Chondrocyte (in vitro differentiated cells): ENCODE results near the gene AFDN. TPM values are rescaled to one million over a fixed set of nuclear protein-coding genes. Genes with fewer than 3 reads are reported as not detected.

ENCODE experiments used
- DNase-seq: peaks from one replicate; pipeline ENCODE4 v3.0.0; 2021; ENCODE audit warnings: mixed read lengths, low spot score
- H3K27ac Mint-ChIP-seq: one replicate; pipeline ENCODE4 v1.8.0; 2021; ENCODE audit warnings: mild to moderate bottlenecking, moderate library complexity, mixed read lengths; ENCODE audit not compliant: unreplicated experiment
- H3K27me3 Mint-ChIP-seq: 2 replicates; pipeline ENCODE4 v1.8.0; 2021; ENCODE audit warnings: low read depth, mixed read lengths
- H3K36me3 Mint-ChIP-seq: 2 replicates; pipeline ENCODE4 v1.8.0; 2021; ENCODE audit warnings: low read depth, mixed read lengths
- H3K4me1 Mint-ChIP-seq: 2 replicates; pipeline ENCODE4 v1.8.0; 2021; ENCODE audit warnings: low read depth, mild to moderate bottlenecking, mixed read lengths
- H3K4me3 Mint-ChIP-seq: one replicate; pipeline ENCODE4 v1.8.0; 2021; ENCODE audit warnings: mild to moderate bottlenecking, moderate library complexity, mixed read lengths; ENCODE audit not compliant: unreplicated experiment
- H3K9me3 Mint-ChIP-seq: 2 replicates; pipeline ENCODE4 v1.8.0; 2021; ENCODE audit warnings: low read depth, mixed read lengths
- total RNA-seq: library from RNA; stranded (reverse); gene quantifications from 3 replicates; pipeline ENCODE4 v1.2.1, GENCODE V29; 2021
- TF ChIP-seq, protein P1 (sequence below): fragments of 200-600 bp; sonication (generic); IDR thresholded peaks from 2 replicates; pipeline ENCODE4 v1.5.0; 2021; ENCODE audit warnings: antibody characterized with exemption, mild to moderate bottlenecking, moderate library complexity

Gene AFDN
- total RNA-seq, 1 donor from 2014 or later: 45.8 TPM

DNA sequence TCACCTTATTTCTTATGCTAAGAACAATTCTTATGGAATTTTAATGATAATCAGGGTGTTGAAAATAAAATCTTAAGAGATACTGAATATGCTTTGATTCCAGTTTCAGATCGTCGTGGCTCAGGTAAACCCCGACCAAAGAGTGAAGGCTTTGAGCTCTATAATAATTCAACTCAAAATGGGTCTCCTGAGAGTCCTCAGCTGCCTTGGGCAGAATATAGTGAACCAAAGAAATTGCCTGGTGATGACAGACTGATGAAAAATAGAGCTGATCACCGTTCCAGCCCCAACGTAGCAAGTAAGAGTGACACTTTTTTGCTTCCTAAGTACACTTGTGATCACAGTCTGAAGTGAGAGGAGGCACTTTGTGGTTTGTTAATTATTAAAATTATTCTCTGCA is 119.9 kb downstream of the AFDN start:
- Mint-ChIP-seq H3K4me3 (no peak overlapping the region), H3K36me3 (peaks cover 28% of the 10 kb centered on the region), H3K27ac (no peak overlapping the region), H3K9me3 (no peaks in the 10 kb centered on the region), H3K4me1 (peaks cover 21% of the 10 kb centered on the region), H3K27me3 (no peaks in the 10 kb centered on the region)
- DNase-seq: no peak
- TF ChIP-seq, protein P1, sequence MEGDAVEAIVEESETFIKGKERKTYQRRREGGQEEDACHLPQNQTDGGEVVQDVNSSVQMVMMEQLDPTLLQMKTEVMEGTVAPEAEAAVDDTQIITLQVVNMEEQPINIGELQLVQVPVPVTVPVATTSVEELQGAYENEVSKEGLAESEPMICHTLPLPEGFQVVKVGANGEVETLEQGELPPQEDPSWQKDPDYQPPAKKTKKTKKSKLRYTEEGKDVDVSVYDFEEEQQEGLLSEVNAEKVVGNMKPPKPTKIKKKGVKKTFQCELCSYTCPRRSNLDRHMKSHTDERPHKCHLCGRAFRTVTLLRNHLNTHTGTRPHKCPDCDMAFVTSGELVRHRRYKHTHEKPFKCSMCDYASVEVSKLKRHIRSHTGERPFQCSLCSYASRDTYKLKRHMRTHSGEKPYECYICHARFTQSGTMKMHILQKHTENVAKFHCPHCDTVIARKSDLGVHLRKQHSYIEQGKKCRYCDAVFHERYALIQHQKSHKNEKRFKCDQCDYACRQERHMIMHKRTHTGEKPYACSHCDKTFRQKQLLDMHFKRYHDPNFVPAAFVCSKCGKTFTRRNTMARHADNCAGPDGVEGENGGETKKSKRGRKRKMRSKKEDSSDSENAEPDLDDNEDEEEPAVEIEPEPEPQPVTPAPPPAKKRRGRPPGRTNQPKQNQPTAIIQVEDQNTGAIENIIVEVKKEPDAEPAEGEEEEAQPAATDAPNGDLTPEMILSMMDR: no peak

GRCh38 chr6:167947716-167948115 is 121.0 kb downstream of the AFDN start:
- TF ChIP-seq, protein P1: no peak
- no peaks in the 10 kb centered on the region for H3K9me3 Mint-ChIP-seq
- H3K36me3 Mint-ChIP-seq: peaks cover 37% of the 10 kb centered on the region
- no peak overlapping the region for H3K27ac Mint-ChIP-seq
- H3K4me3 Mint-ChIP-seq: no peak overlapping the region
- H3K4me1 Mint-ChIP-seq: peaks cover 24% of the 10 kb centered on the region
- H3K27me3 Mint-ChIP-seq: no peaks in the 10 kb centered on the region
- DNase-seq: no peak

- Mint-ChIP-seq H3K9me3 (no peaks in the 10 kb centered on the region), H3K36me3 (peaks cover 33% of the 10 kb centered on the region), H3K27me3 (no peaks in the 10 kb centered on the region), H3K4me3 (no peak overlapping the region), H3K27ac (peak overlapping the region; percentile 83), H3K4me1 (peaks cover 24% of the 10 kb centered on the region)
- TF ChIP-seq, protein P1: no peak
- DNase-seq: no peak
Observed at GRCh38 chr6:167948716-167949115, 122.0 kb downstream of the AFDN start.

- H3K4me3 Mint-ChIP-seq: no peak overlapping the region
- H3K27ac Mint-ChIP-seq: peak overlapping the region; percentile 83
- H3K4me1 Mint-ChIP-seq: peaks cover 24% of the 10 kb centered on the region
- TF ChIP-seq, protein P1: no peak
- H3K36me3 Mint-ChIP-seq: peaks cover 33% of the 10 kb centered on the region
- no peak for DNase-seq
- no peaks in the 10 kb centered on the region for H3K27me3 Mint-ChIP-seq
- no peaks in the 10 kb centered on the region for H3K9me3 Mint-ChIP-seq
Observed at GRCh38 chr6:167949121-167949684, 122.5 kb downstream of the AFDN start.

DNA sequence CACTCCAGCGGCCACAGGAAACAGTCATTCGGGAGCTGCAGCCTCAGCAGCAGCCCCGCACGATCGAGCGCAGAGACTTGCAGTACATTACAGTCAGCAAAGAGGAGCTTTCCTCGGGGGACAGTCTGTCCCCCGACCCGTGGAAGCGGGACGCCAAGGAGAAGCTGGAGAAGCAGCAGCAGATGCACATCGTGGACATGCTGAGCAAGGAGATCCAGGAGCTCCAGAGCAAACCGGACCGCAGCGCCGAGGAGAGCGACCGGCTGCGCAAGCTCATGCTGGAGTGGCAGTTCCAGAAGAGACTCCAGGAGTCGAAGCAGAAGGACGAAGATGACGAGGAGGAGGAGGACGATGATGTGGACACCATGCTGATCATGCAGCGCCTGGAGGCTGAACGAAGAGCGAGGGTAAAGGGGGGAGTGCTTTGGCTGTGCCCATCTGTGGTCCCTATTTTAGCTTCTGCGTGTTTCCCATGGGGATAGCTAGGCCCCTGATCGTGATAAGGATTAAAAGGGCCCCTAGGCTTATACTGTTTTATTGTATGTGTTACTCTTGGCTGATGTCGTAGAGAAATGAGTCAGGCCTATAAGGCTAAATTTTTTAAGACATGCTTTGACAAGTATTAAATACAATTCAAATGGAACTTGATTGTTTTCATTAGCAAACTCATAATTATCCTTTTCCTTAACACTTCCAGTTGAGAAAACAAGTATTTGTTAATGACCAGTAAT is 125.2 kb downstream of the AFDN start:
- H3K9me3 Mint-ChIP-seq: no peaks in the 10 kb centered on the region

More for the DNA sequence above, 125.2 kb downstream of the AFDN start:
- no peaks in the 10 kb centered on the region for H3K27me3 Mint-ChIP-seq
- peaks cover 27% of the 10 kb centered on the region for H3K4me1 Mint-ChIP-seq
- TF ChIP-seq, protein P1: no peak
- DNase-seq: no peak
- H3K36me3 Mint-ChIP-seq: peaks cover 41% of the 10 kb centered on the region
- H3K4me3 Mint-ChIP-seq: no peak overlapping the region
- no peak overlapping the region for H3K27ac Mint-ChIP-seq
